HUES64 (cell line): ENCODE data around the gene PER3. TPM values are rescaled to one million over a fixed set of nuclear protein-coding genes. Genes with fewer than 3 reads are reported as not detected.

Source experiments
- H3K27ac ChIP-seq: 2 replicates; pipeline ENCODE4 v1.7.0; 2013; ENCODE audit warnings: low read depth, low read length, inconsistent platforms
- H3K27me3 ChIP-seq: 2 replicates; pipeline ENCODE4 v1.6.1; 2013; ENCODE audit warnings: mild to moderate bottlenecking, low read length; ENCODE audit not compliant: insufficient read depth
- H3K36me3 ChIP-seq: 2 replicates; pipeline ENCODE4 v1.6.1; 2013; ENCODE audit warnings: mild to moderate bottlenecking, low read length; ENCODE audit not compliant: insufficient read depth
- H3K4me1 ChIP-seq: 2 replicates; pipeline ENCODE4 v1.6.1; 2013; ENCODE audit warnings: mild to moderate bottlenecking, low read length, moderate library complexity; ENCODE audit not compliant: insufficient read depth
- H3K4me3 ChIP-seq: 2 replicates; pipeline ENCODE4 v1.5.1; 2013; ENCODE audit warnings: mild to moderate bottlenecking, low read length, moderate library complexity
- H3K9ac ChIP-seq: 2 replicates; pipeline ENCODE4 v1.6.1; 2013; ENCODE audit warnings: mild to moderate bottlenecking, low read depth, low read length
- H3K9me3 ChIP-seq: 2 replicates; pipeline ENCODE4 v1.6.1; 2013; ENCODE audit warnings: low read depth, low read length; ENCODE audit not compliant: insufficient read depth
- WGBS: fragments of 150-250, 120-280 bp; methylation state at CpG from one replicate; pipeline ENCODE4 v1.1.7; 2013; ENCODE audit warnings: missing lambda C conversion rate; 5-methylcytosine and 5-hydroxymethylcytosine counted together
- polyA plus RNA-seq, 2 experiments: library from polyadenylated mRNA; stranded (reverse); fragments of 50-300 nt; gene quantifications; one replicate each; pipeline ENCODE4 v1.2.3, GENCODE V29; 2013

PER3 gene
- polyA plus RNA-seq (2013, experiment 1 of 2), result 7.5 TPM
- polyA plus RNA-seq (2013, experiment 2 of 2), result 8.0 TPM

- Histone ChIP-seq H3K36me3 (peaks cover 56% of the 10 kb centered on the region), H3K4me1 (no peaks in the 10 kb centered on the region), H3K4me3 (peak within 1 kb of the TSS; percentile 64), H3K9ac (peak within 1 kb of the TSS; percentile 66), H3K9me3 (0 out of 2 replicates have a peak, but pooled peaks cover 1% of the 10 kb centered on the region), H3K27ac (peak within 1 kb of the TSS; percentile 33; the same call in 1 of the 2 replicates), H3K27me3 (peaks cover 8% of the 10 kb centered on the region)
- under 1% methylated on average over 90 of the region's 90 CpGs for WGBS
Measured at GRCh38 chr1:7783826-7784491, at the start of gene PER3. PER3 (plus strand) TSS chr1:7784291; CDS start chr1:7784878, 587 bp downstream.

GRCh38 chr1:7738044-7738443 lies 46.0 kb upstream of the PER3 start:
- H3K4me1 ChIP-seq, result no peaks in the 10 kb centered on the region
- 94% methylated on average over 6 of the region's 6 CpGs for WGBS

GRCh38 chr1:7743346-7743745 lies 40.7 kb upstream of the PER3 start:
- no peak overlapping the region for H3K9ac ChIP-seq
- no peaks in the 10 kb centered on the region for H3K9me3 ChIP-seq
- no peaks in the 10 kb centered on the region for H3K27me3 ChIP-seq
- no peak overlapping the region for H3K4me3 ChIP-seq
- H3K36me3 ChIP-seq, result peaks cover 25% of the 10 kb centered on the region
- no peaks in the 10 kb centered on the region for H3K4me1 ChIP-seq
- no peak overlapping the region for H3K27ac ChIP-seq
- 94% methylated on average over 6 of the region's 6 CpGs for WGBS

More at GRCh38 chr1:7738044-7738443, 46.0 kb upstream of the PER3 start:
- H3K36me3 ChIP-seq, result peaks cover 25% of the 10 kb centered on the region
- H3K27me3 ChIP-seq, result no peaks in the 10 kb centered on the region
- H3K9me3 ChIP-seq, result no peaks in the 10 kb centered on the region
- H3K9ac ChIP-seq, result no peak overlapping the region
- no peak overlapping the region for H3K4me3 ChIP-seq
- no peak overlapping the region for H3K27ac ChIP-seq

- Histone ChIP-seq H3K9me3 (no peaks in the 10 kb centered on the region), H3K4me3 (no peak overlapping the region), H3K27ac (no peak overlapping the region), H3K9ac (no peak overlapping the region), H3K4me1 (no peaks in the 10 kb centered on the region), H3K27me3 (no peaks in the 10 kb centered on the region), H3K36me3 (peaks cover 20% of the 10 kb centered on the region)
- 93% methylated on average over 9 of the region's 9 CpGs for WGBS
Measured at GRCh38 chr1:7744882-7745281, 39.2 kb upstream of the PER3 start.

- H3K27ac ChIP-seq, result no peak overlapping the region
- peaks cover 23% of the 10 kb centered on the region for H3K36me3 ChIP-seq
- no peak overlapping the region for H3K9ac ChIP-seq
- no peaks in the 10 kb centered on the region for H3K27me3 ChIP-seq
- no peak overlapping the region for H3K4me3 ChIP-seq
- H3K9me3 ChIP-seq, result no peaks in the 10 kb centered on the region
- 95% methylated on average over 9 of the region's 10 CpGs for WGBS
- H3K4me1 ChIP-seq, result no peaks in the 10 kb centered on the region
Measured at GRCh38 chr1:7745783-7746182, 38.3 kb upstream of the PER3 start.

GRCh38 chr1:7747605-7748004 lies 36.5 kb upstream of the PER3 start:
- Histone ChIP-seq H3K9ac (no peak overlapping the region), H3K9me3 (no peaks in the 10 kb centered on the region), H3K4me1 (peaks cover 4% of the 10 kb centered on the region; the same call in 1 of the 2 replicates), H3K27me3 (no peaks in the 10 kb centered on the region), H3K36me3 (peaks cover 23% of the 10 kb centered on the region), H3K4me3 (no peak overlapping the region), H3K27ac (no peak overlapping the region)
- 99% methylated on average over 5 of the region's 5 CpGs for WGBS

- Histone ChIP-seq H3K4me1 (peaks cover 4% of the 10 kb centered on the region; the same call in 1 of the 2 replicates), H3K36me3 (peaks cover 23% of the 10 kb centered on the region), H3K4me3 (no peak overlapping the region), H3K9ac (no peak overlapping the region), H3K27ac (no peak overlapping the region), H3K27me3 (no peaks in the 10 kb centered on the region), H3K9me3 (no peaks in the 10 kb centered on the region)
- WGBS, result 90% methylated on average over 5 of the region's 5 CpGs
Measured at GRCh38 chr1:7749126-7749525, 35.0 kb upstream of the PER3 start.

GRCh38 chr1:7751174-7751573 lies 32.9 kb upstream of the PER3 start:
- Histone ChIP-seq H3K9me3 (no peaks in the 10 kb centered on the region), H3K27ac (no peak overlapping the region), H3K4me1 (peaks cover 4% of the 10 kb centered on the region; the same call in 1 of the 2 replicates), H3K9ac (no peak overlapping the region), H3K4me3 (no peak overlapping the region), H3K27me3 (no peaks in the 10 kb centered on the region), H3K36me3 (peaks cover 15% of the 10 kb centered on the region)
- 95% methylated on average over 11 of the region's 11 CpGs for WGBS

GRCh38 chr1:7752512-7753417 lies 31.3 kb upstream of the PER3 start:
- Histone ChIP-seq H3K9ac (no peak overlapping the region), H3K36me3 (peaks cover 6% of the 10 kb centered on the region; the same call in 1 of the 2 replicates), H3K4me1 (peaks cover 4% of the 10 kb centered on the region; the same call in 1 of the 2 replicates), H3K4me3 (peak overlapping the region; percentile 47), H3K9me3 (no peaks in the 10 kb centered on the region), H3K27ac (no peak overlapping the region; the same call in 1 of the 2 replicates), H3K27me3 (no peaks in the 10 kb centered on the region)
- 35% methylated on average over 17 of the region's 18 CpGs for WGBS

- peaks cover 6% of the 10 kb centered on the region; the same call in 1 of the 2 replicates for H3K36me3 ChIP-seq
- no peak overlapping the region for H3K27ac ChIP-seq
- no peak overlapping the region for H3K4me3 ChIP-seq
- no peaks in the 10 kb centered on the region for H3K27me3 ChIP-seq
- no peaks in the 10 kb centered on the region for H3K9me3 ChIP-seq
- 89% methylated on average over 3 of the region's 3 CpGs for WGBS
- no peak overlapping the region for H3K9ac ChIP-seq
- H3K4me1 ChIP-seq, result peaks cover 4% of the 10 kb centered on the region; the same call in 1 of the 2 replicates
Measured at GRCh38 chr1:7753641-7754040, 30.4 kb upstream of the PER3 start.

- 92% methylated on average over 1 of the region's 3 CpGs for WGBS
Measured at GRCh38 chr1:7754234-7754633, 29.9 kb upstream of the PER3 start.

More at GRCh38 chr1:7754234-7754633, 29.9 kb upstream of the PER3 start:
- no peak overlapping the region for H3K9ac ChIP-seq
- no peak overlapping the region for H3K4me3 ChIP-seq
- peaks cover 6% of the 10 kb centered on the region; the same call in 1 of the 2 replicates for H3K36me3 ChIP-seq
- peaks cover 4% of the 10 kb centered on the region; the same call in 1 of the 2 replicates for H3K4me1 ChIP-seq
- H3K27ac ChIP-seq, result no peak overlapping the region
- no peaks in the 10 kb centered on the region for H3K27me3 ChIP-seq
- no peaks in the 10 kb centered on the region for H3K9me3 ChIP-seq
